ENCODE measurements around the gene FGFRL1.
"Not testable (repeated sequence)": the region's sequence is repeated elsewhere in the genome, so short reads cannot be mapped to it uniquely, and the experiment has no call there.

The FGFRL1 gene

DNA sequence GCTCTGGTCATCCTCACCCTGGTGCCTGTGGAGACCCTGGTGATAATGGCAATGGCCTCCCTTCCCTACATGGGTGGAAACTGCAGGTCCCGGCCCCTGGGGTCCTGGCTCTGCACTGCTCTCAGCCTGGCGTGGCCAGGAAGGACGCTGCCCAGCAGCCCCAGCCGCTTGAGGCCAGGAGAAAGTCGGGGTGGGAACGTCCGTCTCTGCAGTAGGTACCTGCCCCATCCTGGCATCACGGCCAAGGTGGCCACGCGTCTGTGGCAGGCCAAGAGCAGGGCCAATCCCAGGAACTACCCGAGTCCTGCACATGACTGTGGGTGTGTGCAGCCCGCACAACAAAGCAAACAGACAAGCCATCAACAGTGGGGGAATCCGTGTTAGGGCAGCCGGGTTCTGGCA, 33.8 kb downstream of the FGFRL1 start:
- H3K27ac ChIP-seq = peak overlapping the region in 6 of 21 experiments; percentile 58 to 83 (median 72)

DNA sequence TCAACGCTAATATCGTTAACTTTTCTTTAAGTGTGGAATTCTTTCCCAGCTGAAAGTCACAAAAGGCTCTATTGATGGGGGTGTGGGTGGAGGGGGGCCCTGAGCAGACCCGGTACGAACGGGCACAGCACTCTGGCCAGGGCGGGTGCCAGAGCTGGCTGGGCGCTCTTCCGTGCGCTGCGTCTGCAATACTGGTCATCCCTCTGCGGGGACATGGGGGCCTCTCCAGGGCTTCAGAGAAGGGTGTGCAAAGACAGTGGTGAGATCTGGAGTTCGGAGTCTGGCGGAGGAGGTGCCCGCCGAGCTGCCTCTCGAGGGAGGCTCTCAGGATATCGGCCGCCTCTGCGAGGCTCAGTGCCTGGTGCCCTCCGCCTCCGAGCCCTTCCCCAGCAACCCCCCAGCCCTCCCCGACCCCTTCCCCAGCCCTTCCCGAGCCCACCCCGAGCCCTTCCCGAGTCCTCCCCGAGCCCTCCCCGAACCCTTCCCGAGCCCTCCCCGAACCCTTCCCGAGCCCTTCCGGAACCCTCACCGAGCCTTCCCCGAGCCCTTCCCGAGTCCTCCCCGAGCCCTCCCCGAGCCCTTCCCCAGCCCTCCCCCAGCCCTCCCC, 34.3 kb downstream of the FGFRL1 start:
- no peak overlapping the region for H3K4me3 ChIP-seq

More for the DNA sequence above, 33.8 kb downstream of the FGFRL1 start:
- no peak overlapping the region for H3K4me3 ChIP-seq

GRCh38 chr4:1046581-1047011, 35.2 kb downstream of the FGFRL1 start:
- peak overlapping the region in 3 of 21 experiments; percentile 6 to 28 (median 21) for H3K27ac ChIP-seq
- H3K4me3 ChIP-seq = not testable (repeated sequence)

More for the DNA sequence above, 34.3 kb downstream of the FGFRL1 start:
- H3K27ac ChIP-seq = peak overlapping the region in 2 of 21 experiments; percentile 58 to 78

DNA sequence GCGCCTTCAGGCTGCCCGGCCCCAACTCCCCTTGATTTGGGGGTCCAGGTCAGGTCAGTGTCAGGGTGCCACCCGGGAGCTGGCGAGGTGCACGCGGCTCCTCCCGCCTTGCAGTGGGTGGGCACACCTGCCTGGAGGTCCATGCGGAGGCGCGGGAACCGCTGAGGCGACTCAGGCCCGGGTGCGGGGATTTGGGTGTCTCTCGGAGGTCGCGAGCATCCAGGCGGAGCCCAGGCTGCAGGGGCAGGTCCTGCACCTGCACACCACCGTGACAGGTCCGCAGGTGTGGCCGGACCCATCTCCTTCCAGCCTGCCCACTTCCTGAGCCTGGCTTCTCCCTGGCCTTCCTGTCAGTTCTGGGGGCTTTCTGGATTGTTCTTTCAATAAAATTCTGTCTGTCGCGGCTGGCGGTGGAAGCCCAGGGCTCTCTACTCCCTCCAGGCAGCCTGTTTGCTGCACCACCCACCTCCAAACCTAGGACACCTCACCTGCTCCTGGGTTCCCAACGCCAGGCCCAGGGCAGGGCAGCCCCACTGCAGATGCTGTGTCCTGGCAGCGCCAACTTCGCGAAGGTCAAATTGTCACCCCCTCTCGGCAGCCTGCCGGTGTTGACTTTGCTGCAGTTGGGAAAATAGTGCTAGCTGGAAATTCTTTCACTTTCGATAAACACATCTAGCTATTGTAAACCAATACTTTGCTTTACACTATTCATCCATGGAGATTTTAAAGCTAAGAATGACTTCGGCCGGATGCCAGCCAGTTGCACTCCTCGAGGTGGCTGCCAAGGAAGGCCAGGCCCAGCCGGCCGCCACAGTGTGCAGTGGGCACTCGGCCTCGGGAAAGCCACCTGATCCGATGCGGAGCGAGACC, 35.9 kb downstream of the FGFRL1 start:
- peak overlapping the region in 3 of 21 experiments; percentile 6 to 28 (median 21) for H3K27ac ChIP-seq

DNA sequence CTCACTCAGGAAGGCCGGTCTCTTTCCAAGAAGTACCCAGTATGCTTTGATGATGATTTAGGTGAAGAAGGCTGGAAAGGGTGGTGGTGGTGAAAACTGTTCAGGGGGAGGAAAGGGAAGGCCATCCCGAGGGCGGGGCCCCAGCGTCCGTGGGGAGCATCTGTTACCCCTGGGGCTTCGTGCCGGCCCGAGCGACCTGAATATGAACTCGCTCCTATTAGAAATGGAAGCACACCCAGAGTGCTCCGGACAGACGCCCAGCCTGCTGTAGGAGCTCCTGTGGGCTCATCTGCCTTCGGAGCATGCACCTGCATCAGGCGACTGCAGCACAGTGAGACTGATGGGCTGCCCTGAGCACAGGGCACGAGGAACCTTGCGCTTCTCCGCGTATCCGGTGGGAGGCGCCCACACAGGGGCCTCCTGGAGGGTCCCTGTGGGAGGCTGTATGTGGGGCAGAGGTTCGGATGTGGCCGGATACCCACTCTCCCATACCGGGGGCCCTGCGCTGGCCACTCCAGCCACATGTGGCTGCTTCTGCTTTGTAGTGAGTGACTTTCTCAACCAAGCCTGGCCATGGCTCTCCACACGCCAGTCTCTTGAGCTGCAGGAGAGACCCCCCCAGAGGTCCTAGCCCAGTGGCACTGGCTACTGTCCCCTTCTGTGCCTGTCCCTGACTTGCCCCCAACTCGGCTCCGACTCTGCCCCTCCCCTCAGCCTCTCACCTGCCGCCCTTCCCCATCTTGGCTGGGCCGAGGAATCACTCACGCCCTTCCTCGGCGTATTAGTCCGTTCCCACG, 36.7 kb downstream of the FGFRL1 start:
- Histone ChIP-seq H3K27ac (no peak overlapping the region), H3K4me3 (no peak overlapping the region)

More for the DNA sequence above, 35.9 kb downstream of the FGFRL1 start:
- no peak overlapping the region for H3K4me3 ChIP-seq

DNA sequence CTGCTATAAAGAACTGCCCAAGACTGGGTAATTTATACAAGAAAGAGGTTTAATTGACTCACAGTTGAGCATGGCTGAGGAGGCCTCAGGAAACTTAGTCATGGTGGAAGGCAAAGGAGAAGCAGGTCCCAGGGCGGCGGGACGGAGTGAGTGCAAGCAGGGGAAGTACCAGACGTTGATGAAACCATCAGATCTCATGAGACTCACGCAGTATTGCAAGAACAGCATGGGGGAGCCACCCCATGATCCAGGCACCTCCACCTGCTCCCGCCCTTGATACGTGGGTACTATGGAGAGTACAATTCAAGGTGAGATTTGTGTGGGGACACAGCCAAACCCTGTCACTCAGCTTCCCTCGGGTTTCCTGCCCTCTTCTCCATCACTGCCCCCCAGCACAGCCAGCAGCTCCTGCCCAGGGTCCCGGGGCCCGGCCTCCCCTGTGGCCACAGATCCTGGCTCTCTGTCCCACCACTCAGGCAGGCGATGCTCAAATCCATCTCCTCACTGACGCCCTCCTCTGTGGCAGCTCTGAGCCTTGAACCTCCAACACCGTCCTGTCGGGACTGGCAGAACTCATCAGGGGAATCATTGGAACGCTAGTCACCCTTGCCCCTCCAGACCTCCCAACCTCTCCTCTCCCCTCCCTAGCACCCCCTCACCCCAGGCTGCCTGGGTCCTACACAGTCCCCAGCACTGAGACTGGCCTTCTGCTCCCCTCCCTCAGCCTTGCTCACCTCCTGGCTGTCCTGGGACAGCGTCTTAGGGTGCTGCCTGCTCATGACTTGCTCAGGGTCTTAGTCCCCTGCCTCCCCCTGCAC, 37.6 kb downstream of the FGFRL1 start:
- H3K4me3 ChIP-seq = no peak overlapping the region
- no peak overlapping the region for H3K27ac ChIP-seq

DNA sequence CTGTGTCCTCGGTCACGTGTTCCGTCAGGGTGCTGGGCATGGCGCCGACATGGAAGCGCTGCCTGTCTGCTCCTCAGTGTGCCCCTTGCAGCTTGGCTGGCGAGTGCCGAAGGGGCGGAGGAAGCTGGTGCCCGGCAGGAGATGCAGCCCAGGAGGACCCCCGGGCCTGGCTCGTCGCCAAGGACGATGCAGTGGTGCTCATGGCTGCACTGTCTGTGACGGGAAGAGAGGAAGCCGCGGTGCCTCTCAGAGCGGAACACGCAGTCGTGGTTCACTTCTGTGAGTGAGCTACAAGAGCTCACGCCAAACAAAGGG, 38.1 kb downstream of the FGFRL1 start:
- H3K4me3 ChIP-seq = no peak overlapping the region
- no peak overlapping the region for H3K27ac ChIP-seq

GRCh38 chr4:1050486-1051213, 39.2 kb downstream of the FGFRL1 start:
- H3K4me3 ChIP-seq = no peak overlapping the region

GRCh38 chr4:1051472-1051871, 40.0 kb downstream of the FGFRL1 start:
- Histone ChIP-seq H3K27ac (no peak overlapping the region), H3K4me3 (no peak overlapping the region)

More at GRCh38 chr4:1050486-1051213, 39.2 kb downstream of the FGFRL1 start:
- no peak overlapping the region for H3K27ac ChIP-seq

- H3K4me3 ChIP-seq = no peak overlapping the region
- no peak overlapping the region for H3K27ac ChIP-seq
Observed at GRCh38 chr4:1052231-1052671, 40.8 kb downstream of the FGFRL1 start.

GRCh38 chr4:1053080-1053661, 41.7 kb downstream of the FGFRL1 start:
- peak overlapping the region in 1 of 7 experiments; percentile 2 for H3K4me3 ChIP-seq
- H3K27ac ChIP-seq = peak overlapping the region in 2 of 21 experiments; percentile 14 to 31

- peak overlapping the region in 1 of 21 experiments; percentile 14 for H3K27ac ChIP-seq
- H3K4me3 ChIP-seq = not testable (repeated sequence)
Observed at GRCh38 chr4:1053891-1054290, 42.5 kb downstream of the FGFRL1 start.

- peak overlapping the region in 1 of 21 experiments; percentile 1 for H3K27ac ChIP-seq
- H3K4me3 ChIP-seq = not testable (repeated sequence)
Observed at GRCh38 chr4:1054696-1055242, 43.3 kb downstream of the FGFRL1 start.

- Histone ChIP-seq H3K4me3 (peak overlapping the region in 4 of 7 experiments; percentile 5 to 22 (median 12)), H3K27ac (peak overlapping the region in 8 of 21 experiments; percentile 1 to 72 (median 62))
Observed at GRCh38 chr4:1055243-1055701, 43.8 kb downstream of the FGFRL1 start.

DNA sequence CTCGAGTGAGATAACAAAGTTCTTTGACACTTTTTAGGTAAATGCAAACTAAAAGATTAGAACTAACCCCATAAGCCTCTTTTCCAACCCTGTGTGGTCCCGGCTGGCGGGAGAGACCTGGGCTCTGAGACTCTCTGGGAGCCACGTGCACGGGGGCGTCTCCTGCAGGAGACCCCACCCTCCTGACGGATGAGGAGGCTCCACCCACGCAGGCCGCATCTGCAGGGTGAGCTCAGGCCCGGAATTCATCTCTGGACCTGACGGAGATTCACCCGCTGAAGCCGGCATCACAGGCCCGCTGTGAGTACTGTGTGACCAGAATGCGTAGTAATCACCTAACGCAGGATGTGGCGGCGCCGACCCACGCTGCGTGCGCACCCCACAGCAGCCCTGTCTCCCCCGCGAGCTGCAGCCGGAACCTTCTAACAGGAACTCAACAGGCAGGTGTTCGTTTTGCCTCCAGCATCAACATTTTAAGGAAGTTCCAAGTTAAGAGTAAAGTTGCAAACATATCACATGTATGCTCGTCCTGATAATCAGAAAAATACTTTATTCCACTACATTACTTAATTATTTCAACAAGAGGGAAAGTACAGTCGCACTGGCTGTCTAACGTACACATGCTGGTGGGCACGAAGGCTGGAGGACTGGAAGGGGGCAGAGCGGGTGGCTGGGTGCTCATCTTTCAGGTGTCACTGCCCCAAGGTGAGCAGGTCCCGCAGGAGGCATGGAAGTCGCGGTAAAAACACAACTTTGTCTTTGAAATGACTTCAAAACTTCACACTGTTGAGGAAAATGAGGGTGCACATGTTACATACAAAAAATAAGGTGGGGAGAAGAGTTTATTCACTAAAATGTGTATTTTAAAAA, 44.5 kb downstream of the FGFRL1 start:
- Histone ChIP-seq H3K27ac (peak overlapping the region in 7 of 21 experiments; percentile 24 to 72 (median 66)), H3K4me3 (peak overlapping the region in 4 of 7 experiments; percentile 5 to 22 (median 12))

DNA sequence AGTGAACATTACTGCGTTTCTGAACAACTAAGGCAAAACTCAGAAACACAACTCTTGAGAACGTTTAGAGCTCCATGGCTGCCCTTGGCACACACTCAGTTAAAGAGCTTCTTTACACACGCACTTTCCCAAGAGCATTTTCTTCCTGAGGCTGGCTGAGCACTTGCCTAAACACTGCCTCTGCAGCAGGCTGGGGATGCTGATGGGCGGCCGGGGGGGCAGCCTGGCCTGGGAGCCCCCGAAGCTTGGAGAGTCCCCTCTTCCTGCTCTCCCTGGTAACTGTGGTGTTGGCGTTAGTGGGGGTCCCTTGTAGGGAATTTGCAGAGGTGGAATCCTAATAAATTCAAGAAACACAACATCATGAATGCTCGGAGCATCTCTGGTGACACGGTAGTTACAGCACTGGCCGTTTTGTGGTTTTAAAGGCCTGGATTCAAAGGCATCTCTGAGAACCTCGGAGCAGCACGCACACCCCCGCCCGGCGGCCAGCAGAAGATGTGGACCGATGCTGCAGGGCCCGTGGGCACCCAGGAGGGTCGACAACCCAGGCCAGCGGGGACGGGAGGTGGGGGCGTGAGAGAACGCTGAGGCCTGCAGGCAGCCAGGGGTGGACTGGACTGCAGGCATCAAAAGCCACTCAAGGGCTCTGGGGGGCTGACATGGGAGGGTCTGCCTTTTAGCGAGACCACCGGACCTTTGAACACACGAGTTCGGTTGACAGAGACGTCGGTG, 45.4 kb downstream of the FGFRL1 start:
- Histone ChIP-seq H3K4me3 (no peak overlapping the region), H3K27ac (no peak overlapping the region)

Data from skin epidermis (tissue), 12 donors.